ENCODE measurements around the gene PDE8A.
"Not testable (repeated sequence)": the region's sequence is repeated elsewhere in the genome, so short reads cannot be mapped to it uniquely, and the experiment has no call there.

PDE8A gene

DNA sequence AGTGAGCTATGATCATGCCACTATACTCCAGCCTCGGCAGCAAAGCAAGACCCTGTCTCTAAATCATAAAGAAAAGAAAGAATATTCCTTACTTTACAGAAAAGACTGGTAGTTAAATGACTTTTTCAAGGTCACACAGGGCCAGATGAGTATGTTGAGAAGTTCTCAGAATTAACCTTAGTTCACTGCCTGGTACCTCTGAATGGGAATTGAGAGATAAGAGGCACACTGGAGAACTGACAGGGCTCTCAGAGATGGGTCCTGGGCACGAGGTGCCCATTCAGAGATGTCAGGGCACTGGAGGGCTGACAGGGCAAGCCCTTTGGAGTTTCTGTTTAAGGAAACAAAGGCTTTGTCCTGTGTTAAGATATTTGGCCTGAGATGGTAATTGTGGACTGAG is 157.7 kb downstream of the PDE8A start:
- DNase-seq: no peak

DNA sequence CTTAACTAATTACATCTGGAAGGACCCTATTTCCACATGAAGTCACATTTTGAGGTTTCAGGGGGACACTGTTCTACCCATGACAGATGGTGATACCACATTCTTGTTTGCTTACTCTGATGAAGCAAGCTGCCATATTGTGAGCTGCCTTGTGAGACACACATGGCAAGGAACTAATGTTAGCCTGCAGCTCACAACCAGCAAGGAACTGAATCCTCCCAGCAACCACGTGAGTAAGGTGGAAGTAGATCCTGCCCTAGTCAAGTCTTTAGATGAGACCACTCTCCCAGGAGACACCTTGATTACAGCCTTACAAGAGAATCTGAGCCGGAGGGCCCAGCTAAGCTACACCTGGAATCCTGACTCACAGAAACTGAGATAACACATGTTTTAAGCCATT is 160.1 kb downstream of the PDE8A start:
- no peak for DNase-seq

DNA sequence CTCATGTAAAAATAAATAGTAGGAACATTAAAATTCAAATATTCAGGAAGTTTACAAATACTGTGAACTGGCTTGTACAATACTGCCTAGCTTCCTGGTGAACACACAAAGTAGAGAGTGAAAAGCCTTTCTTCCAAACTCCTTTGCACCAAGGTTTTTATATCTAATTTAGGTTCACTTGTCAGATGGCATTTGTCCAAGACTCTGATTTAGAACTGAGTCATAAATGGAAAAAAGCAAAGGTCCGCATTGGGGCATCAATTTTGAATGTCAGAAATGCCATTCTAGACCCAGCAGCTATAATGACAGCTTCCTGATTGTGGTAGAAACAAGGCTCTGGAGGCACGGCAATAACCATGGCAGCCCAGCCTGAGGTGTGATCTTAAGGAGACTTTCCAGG is 160.7 kb downstream of the PDE8A start:
- DNase-seq: no peak

DNA sequence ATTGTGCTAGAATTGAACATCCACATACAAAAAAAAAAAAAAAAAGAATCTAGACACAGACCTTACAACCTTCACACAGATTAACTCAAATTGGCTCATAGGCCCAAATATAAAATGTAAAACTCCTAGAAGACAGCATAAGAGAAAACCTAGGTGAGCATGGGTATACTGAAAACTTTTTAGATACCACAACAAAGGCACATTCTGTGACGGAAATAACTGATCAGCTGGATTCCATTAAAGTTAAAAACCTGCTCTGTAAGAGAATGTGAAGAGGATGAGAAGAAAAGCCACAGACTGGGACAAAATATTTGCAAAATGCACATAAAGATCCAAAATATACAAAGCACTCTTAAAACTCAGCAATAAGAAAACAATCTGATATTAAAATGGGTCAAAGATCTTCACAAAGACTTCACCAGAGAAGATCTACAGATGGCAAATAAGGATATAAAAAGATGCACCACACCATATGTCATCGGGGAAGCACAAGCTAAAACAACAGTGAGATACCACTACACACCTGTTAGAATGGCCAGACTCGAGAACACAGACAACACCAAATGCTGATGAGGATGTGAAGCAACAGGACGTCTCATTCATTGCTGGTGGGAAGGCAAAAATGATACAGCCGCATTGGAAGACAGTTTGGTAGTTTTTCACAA is 167.9 kb downstream of the PDE8A start:
- no peak for DNase-seq

GRCh38 chr15:85150130-85150480 is 168.4 kb downstream of the PDE8A start:
- no peak for DNase-seq

DNA sequence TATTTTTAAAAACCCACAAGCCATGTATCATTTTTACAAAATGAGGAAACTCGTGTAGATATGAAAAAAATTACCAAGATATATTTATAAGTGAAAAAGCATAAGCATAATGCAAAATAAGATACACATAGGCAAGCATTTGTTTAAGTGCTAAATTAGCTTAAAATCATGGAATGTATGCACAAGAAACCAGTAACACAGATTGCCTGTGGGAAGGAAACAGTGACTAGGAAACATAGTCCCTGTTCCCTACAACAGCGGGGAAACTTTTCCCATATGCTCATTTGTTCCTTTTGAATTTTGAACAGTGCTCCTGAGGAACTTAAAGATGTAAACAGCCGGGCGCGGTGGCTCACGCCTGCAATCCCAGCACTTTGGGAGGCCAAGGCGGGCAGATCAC is 169.5 kb downstream of the PDE8A start:
- no peak for DNase-seq

DNA sequence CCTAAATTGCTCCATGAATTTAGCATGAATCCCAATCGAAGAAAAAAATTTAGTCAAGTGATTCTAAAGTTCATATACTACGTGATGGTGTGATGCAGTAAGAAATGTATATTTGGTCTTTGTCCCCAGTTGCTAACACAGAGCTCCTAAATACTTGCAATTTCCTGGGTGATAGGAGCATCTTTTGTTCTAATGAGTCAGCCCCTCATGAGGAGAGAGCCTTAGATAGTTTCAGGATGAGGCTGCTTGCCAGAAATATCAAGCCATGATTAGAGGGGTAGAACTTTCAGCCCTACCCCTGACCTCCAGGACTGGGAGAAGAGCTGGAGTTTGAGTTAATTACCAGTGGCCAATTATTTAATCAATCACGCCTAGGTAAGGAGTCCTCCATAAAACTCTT is 170.2 kb downstream of the PDE8A start:
- no peak for DNase-seq

DNA sequence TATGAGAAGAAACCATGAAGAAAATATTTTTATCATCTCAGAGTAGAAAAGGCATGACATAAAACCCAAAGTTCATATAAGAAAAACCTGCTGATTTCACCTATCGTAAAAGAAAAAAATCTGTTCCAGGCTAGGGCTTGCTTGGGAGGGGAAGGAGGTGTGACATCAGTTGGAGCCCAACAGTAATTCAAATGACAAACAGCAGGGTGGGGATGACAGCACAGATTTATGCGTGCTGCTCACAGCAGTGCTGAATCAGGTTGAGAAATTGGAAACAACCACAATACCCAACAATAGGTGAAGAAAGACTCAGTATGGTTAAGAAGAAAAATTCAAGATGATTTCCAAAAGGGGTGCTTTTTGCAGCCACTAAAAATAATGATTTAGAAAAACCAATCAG is 172.4 kb downstream of the PDE8A start:
- no peak for DNase-seq

DNA sequence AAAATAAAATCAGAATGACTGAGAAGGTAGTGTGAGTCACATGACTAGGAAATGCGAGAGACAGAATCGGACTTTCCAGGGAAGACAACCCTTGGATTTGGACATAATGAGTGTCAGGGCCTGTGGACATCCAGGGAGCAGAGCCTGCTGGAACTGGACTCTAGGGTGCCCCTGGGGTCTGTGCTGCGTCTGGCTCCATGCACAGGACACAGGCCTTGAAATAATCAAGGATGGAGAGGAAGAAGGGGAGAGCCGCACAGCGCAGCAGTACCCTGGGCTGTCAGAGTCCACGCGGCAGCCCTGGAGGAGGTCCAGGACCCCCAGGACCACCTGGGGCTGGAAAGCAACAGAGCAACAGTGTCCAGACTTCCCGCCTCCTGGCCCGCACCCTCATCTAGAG is 173.7 kb downstream of the PDE8A start:
- no peak for DNase-seq

- no peak for DNase-seq
Observed at GRCh38 chr15:85155857-85156256, 174.2 kb downstream of the PDE8A start.

DNA sequence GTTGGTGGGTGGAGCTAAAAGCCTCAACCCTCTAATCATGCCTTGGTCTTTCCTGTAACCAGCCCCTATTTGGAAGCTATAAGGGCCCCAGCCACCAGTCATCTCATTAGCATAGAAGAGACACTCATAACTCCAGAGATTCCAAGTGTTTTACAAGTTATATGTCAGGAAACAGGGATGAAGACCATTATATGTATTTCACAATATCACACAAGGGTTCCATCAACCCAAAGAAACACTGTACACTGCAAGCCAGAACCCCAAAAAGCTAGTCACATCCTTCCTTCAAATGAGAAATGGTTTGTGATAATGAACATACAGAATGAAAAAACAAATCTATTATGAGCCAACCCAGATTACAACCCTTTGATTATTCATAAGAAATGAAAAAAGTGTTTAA is 175.7 kb downstream of the PDE8A start:
- DNase-seq: no peak

- DNase-seq: no peak
Observed at GRCh38 chr15:85162237-85162636, 180.6 kb downstream of the PDE8A start.

GRCh38 chr15:85164841-85165466 is 183.3 kb downstream of the PDE8A start:
- no peak for DNase-seq

DNA sequence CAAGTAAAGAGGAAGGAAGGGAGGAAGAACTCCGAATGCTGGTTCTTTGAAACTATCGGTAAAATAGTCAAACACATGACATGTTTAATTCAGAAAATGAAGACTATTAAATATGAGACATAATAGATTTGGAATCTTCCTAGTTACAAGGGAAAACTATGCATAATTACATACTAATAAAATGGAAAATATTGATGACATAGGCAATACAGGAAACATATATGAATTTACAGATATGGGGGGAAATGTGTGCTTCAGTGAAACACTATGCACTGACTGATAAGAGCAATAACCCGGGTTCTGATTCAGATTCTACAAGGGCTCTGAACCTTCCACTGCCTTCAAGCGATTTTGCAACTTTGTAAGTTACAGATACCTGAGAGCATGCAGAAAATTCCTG is 185.9 kb downstream of the PDE8A start:
- no peak for DNase-seq

- DNase-seq: peak; percentile 41
Observed at GRCh38 chr15:85168642-85169173, 187.1 kb downstream of the PDE8A start.

DNA sequence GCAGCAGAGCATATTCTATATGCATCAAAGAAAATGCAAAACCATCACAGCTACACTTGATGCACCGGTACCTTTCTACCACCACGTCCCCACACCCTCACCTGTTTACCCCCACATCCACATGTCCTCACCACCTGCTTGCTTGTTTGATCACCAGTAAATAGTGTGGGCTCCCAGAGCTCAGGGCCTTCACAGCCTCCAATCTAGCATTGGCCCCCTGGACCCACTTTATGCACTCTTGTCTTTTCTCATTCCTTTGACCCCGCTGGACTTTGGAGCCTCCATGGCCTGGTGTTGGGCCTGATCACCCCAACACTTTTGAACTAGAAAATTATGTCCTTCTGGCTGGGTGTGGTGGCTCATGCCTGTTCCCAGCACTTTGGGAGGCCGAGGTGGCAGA is 190.1 kb downstream of the PDE8A start:
- no peak for DNase-seq

GRCh38 chr15:85172846-85173490 is 191.3 kb downstream of the PDE8A start:
- no peak for DNase-seq

DNA sequence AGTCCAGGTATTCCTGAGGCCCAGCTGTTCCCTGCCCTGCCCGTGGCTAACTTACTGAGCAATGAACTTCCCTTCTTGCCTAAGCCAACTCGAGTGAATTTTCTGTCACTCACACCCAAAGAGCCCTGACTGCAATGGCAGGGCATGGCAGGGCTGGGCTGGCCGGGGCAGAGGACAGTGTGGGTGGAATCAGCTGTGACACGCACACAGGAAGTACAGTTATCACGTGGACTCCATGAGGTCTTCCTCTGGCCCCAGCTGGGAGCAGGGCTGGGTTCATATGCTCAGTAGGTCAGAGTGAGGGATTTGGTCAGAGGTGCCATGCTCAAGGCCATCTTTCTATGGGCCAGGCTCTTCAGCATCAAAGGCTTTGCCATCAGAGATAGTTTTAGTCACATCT is 192.0 kb downstream of the PDE8A start:
- DNase-seq: not testable (repeated sequence)

GRCh38 chr15:85174521-85174920 is 192.9 kb downstream of the PDE8A start:
- no peak for DNase-seq

DNA sequence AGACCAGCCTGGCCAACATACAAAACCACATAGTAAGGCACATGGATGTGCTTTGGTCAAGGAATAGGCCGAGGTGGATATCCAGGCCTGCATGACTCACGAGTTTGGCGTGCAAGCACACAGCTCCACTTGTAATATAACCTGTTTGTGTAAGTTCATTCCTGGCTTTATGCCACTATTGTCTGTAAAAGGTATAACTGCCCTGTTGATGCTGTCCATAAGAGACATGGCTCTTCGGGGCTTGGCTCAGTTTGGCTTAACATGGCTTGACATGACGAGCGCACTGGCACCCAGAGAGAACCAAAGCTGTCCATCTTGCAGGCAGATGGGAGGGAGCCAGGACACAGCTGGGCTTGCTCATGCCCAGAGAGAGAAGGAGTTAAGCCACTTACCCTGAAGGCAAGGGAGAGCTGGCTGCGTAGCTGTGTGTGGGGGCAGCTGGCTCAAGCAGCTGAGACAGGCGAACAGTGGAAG is 195.4 kb downstream of the PDE8A start:
- DNase-seq: not testable (repeated sequence)

DNA sequence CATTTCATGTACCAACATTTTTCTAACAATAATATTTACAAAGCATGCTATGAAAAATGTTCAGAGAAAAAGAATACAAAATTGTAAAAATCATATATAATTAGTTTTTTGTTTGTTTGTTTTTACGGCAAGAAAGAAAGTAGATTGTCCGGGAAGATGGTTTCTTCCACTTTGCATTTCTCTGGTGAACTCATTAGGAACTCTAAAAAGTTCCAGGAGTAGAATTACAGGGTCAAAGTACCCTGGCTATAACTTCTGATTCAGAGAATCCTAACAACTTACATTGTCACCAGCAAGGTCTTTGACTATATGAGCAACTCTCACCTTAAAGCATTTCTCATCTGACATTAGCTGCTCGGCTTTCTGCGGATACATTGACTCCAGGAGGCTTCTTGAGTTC is 196.7 kb downstream of the PDE8A start:
- DNase-seq: no peak

DNA sequence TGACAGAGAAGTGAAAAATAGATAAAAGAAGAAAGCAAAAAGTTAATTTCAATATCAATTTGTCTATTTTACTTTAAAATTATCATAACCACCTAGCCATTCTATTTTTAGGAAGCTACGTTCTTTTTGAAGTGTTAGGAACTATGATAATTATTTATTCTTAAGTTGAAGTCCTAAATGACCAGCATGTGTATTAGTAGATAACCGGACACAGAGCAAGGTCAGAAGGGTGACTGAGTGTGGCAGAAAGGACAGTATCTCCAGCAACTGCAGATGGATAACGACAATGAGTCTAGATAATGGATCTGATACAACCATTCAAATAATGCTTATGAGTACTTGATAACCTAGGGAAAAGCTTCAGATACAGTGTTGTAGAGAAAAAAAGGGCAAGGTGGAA is 198.0 kb downstream of the PDE8A start:
- no peak for DNase-seq

GRCh38 chr15:85185350-85185749 is 203.7 kb downstream of the PDE8A start:
- DNase-seq: not testable (repeated sequence)

DNA sequence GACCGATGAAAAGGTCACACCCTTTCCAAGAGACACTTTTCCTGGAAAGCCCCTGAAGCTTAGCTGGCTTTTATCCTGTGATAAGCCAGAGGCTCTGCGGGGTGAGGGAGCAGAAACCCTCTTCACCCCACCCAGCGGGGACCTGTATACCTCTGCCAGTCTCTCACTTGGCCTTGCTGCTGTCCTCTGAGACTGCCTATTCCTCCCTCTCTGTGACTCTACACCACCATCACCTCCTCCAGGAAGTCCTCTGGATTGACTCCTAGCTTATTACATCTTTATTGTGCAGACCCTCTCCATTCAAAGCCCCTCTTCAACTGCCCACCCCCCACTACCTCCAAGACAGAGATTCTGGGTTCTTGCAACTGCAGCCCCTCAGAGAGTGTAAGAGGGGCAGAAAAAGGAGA is 206.5 kb downstream of the PDE8A start:
- not testable (repeated sequence) for DNase-seq
